GM12891 (cell line): ENCODE data around the gene PI4K2A.

Source experiments
- POLR2A ChIP-seq: IDR thresholded peaks from 2 replicates; pipeline ENCODE4 v1.6.1; 2011; ENCODE audit warnings: low read depth, low read length, control low read depth
- POU2F2 ChIP-seq: IDR thresholded peaks from 2 replicates; pipeline ENCODE4 v1.6.1; 2011; ENCODE audit warnings: low read depth, mild to moderate bottlenecking, control low read depth, low read length, moderate library complexity

DNA sequence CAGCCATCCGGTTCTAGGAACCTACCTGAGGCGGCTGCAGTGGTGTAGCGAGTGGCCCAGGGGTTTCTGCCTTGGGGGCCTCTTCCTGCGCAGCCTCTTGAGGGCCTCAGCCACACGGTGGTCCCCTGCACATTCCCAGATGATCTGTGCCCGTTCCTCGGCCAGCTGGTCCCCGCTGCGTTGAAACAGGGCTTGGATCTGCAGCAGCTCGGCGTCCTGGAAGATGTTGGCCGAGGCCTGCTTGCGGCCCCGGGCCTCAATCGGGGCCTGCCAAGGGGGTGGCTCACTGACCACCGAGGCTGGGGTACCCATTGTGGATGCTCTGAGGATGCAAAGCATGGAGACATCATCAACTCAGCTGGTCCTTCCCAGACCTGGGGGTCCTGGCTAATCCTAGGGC, 39.1 kb downstream of the PI4K2A start:
- no peak for TF ChIP-seq POLR2A
- TF ChIP-seq POU2F2 = no peak
